Hindlimb muscle (tissue), 1 donor: Measurements from ENCODE around the gene PSMB11. TPM values are rescaled to one million over a fixed set of nuclear protein-coding genes. Genes with fewer than 3 reads are reported as not detected.
A peak's percentile ranks its signal among the peaks of the same experiment; 100 is the strongest.

Experiments used
- DNase-seq: peaks from one replicate; pipeline ENCODE4 v3.0.0-alpha.2; 2013
- polyA plus RNA-seq: library from polyadenylated mRNA; unstranded; fragments of 120-200 nt; gene quantifications from one replicate; pipeline ENCODE4 v1.2.1, GENCODE V29; 2013; ENCODE audit not compliant: insufficient read length

PSMB11 gene
- polyA plus RNA-seq, 1 donor, result not detected

DNA sequence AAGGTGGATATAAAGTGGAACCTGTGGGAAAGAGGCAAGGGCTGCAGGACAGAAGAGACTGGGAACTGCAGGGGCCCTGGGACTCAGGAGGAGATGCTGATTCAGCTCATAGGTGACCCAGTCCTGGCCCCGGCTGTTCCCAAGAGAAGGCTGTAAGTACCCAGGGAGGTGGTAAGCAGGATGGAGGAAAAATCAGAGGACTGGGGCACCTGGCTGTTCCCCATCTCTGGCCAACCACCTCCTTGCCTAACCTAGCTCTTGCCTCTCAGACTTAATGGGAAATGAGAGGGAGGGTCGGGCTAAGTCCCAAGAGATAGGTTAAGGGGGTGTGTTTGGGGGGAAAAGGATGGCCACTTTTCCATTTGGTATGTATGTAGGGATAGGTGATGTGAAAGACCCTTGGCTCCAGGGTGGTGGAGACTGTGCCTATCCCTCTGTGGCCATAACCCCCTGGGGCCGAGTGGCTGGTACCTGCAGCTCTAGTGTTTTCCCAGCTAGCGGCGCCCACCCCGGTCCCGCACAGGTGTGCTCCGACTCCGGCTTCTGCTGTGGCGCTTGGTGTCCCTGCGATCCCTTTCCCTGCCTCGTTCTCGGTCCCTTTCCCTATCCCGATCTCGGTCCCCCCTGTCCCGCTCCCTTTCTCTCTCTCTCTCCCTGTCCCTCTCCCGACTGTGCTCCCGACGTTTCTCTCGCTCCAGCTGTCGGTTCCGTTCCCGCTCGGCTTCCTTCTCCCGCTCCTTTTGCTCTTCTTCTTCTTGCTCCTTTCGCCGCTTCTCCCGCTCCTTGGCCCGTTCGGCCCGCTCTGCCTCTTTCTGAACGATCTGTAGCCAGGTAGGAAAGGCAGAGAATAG, 16.9 kb downstream of the PSMB11 start:
- DNase-seq, result no peak

DNA sequence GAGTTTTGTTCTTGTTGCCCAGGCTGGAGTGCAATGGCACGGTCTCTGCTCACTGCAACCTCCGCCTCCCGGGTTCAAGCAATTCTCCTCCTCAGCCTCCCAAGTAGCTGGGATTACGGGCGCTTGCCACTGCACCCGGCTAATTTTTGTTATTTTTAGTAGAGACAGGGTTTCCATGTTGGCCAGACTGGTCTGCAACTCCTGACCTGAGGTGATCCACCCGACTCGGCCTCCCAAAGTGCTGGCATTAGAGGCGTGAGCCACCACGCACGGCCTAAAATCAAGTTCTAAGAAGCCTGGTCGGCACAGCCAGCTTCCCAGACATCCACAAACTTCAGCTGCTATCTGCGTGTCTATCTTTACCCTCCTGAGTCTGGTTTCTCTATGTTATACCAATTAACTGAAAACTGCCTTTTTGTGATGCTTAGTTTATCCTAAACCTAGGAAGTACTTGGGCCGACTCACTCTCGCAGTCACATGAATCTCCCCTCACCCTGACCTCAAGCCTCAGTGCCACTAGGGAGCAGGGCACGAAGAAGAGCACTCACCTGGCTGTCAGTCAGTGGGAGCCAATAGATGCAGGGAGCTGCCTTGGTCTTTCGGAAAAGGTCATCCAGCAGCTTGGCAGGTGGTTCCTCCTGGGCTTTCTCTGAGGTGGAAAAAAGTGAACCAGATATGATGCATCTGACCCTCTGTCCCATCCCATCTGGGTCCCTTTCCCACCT, 18.7 kb downstream of the PSMB11 start:
- DNase-seq, result no peak

DNA sequence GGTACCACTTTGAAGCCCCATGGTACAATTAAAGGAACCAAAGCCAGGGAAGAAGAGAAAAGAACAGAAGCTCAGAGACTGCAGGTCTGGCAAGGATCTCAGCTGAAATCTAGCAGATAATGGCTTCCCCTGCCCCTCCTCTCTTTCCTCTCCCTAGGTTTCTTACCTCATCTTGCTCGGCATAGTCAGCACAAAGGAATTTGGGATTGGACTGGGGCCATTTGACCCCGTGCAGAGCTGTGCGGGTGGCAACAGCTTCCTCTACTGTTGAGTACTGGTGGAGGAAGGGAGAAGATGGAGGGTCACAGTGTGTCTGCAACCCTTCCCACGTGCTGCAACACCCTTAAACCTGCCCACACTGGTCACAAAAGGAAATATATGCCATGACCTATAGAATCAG, 20.0 kb downstream of the PSMB11 start:
- no peak for DNase-seq

GRCh38 chr14:23063601-23064000, 21.6 kb downstream of the PSMB11 start:
- no peak for DNase-seq

DNA sequence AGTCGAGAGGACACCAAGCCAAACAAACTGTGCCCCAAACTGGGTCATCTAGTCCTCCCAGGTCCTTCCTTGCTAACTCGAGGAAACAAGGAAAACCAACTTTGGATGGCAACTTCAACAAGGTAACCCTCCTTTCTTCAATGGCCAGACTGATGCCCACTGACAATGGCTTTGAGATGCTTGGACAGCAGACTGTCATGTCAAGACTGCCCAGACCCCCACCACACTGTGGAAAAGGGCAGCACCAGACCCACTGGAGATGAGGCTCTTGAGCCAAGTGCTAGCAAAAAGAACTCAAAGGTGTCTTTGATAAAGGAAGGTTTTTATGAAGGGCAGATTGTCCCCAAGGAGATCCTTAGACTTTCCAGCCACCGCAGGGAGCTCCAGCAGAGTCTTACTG, 24.4 kb downstream of the PSMB11 start:
- no peak for DNase-seq

DNA sequence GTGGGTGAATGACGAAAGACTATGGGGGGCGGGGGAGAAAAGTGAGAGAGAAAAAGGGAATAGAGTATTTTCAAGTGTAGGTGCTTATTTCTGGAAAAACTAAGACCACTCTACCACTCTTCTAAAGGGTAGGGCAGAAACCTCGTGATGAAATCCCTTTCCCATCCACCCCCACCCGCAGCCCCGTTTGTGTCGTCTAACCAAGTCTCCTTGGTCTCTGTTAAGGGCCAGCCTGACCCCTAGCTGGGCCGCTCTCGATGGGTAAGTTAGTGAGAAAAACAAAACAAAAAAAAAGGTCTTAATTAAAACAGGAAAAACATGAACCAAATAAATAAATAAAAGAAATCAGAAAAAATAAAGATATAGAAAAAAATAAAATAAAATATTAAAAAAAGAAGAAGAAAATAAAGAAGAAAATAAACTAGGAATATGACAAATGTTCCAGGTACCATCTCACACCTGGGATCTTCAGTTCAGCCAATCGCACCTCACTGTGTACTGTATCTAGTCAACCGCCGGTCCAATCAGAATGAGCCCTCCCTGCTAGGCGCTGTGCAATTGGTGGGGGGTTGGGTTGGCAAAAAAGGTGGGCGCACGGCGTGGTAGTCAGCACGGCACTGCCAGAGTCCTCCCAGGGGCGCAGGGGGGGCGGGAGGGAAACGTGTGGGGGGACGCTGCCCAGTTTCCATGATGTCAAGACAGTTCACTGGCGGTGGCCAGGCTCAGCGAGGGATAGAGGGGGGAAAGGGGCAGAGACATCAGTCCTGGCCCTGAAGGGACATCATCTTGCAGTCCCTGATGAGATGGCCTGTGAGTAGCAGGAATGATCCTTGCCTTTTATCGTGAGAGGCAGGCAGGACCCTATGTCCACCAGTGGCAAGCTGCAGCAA, 25.1 kb downstream of the PSMB11 start:
- no peak for DNase-seq

- DNase-seq, result no peak
Observed at GRCh38 chr14:23067847-23068788, 26.1 kb downstream of the PSMB11 start.

GRCh38 chr14:23068789-23069412, 26.9 kb downstream of the PSMB11 start:
- DNase-seq, result peak; percentile 85

DNA sequence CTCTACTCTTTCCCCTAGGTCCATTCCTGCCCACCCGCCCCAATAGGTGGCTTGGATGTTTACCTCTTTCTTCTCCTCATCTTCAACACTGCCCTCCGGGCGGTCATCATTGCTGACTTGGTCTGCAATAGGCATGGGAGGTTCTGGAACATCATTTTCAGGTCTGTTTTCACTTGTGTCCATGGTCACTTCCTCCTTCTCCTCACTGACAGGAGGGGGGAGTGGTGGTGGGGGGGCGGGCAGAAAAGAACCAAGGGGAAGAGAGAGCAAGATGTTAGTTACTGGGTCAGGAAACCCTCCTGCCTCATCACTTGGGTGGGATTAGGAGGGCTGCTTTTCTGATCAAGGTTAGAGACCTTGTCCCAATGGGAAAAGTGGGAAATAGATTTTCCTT, 27.4 kb downstream of the PSMB11 start:
- DNase-seq, result no peak

DNA sequence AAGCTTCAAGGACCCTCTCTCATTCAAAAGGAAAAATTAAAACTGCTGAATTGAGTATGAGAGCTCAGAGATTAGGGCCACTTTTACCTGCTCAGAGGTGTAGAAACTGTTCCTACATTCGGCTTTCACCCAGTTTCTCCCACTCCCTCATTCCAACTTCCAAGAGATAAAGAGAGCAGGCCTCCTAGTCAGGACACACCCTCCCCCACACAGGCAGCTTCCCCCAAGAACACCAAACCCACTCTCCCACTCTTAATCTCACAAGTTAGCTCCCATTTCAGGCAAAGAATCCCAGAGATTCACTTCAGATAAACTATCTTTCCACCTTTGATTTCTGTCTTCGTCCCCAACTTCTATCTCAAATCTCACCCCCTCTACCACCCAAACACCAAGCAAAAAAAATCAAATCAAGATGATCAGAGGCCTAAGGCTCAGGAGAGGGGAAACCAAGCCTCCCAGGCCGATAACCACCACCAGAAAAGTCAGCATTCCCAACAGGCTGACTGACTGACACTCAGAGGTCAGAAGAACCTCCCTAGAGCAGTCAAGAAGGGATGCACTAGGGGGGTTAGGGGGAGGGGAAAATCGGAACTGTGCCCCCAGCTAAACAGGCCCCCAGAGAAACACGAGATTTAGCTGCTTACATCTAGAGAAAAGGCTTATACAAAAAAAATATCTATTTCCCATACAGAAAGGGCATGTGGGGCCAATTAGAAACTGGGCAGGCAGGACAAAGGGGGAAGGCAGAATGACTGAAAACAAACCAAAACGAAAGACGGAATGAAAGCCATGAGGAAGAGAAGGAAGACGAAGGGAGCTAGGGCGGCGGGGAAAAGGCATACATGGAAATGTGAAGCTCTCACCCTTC, 28.5 kb downstream of the PSMB11 start:
- no peak for DNase-seq

- peak; percentile 87 for DNase-seq
Observed at GRCh38 chr14:23071244-23071920, 29.4 kb downstream of the PSMB11 start.

- DNase-seq, result no peak
Observed at GRCh38 chr14:23071921-23072539, 30.0 kb downstream of the PSMB11 start.

GRCh38 chr14:23074906-23075305, 32.9 kb downstream of the PSMB11 start:
- no peak for DNase-seq

DNA sequence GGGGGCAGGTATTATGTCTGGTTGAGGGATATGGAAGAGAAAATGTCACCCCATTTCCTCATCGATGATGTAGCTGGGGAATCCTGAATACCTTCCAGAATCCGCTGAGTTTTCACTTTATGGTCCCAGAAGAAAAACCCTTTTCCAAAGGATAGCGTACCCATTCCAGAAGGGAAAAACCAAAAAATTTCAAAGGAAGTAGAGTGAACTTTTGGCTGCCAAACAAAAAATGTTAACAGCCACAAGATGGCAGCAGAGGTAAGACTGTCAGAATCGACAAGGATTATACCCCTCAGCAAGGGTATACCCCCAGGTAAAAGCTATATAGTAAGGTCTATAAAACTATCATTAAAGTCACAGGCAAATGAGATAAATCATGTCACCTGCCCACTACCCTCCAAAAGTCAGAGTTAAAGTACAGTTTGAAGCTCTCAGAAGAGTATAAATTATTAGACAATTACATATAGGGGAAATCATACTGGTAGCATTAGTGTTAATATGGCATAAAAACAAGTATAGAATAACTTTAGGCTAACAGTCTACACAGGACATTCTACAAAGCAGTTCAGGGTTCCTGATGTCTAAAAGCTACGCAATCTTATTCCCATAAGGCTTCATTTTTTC, 34.9 kb downstream of the PSMB11 start:
- no peak for DNase-seq

- no peak for DNase-seq
Observed at GRCh38 chr14:23077962-23078361, 36.0 kb downstream of the PSMB11 start.

- DNase-seq, result no peak
Observed at GRCh38 chr14:23078692-23079116, 36.7 kb downstream of the PSMB11 start.

- no peak for DNase-seq
Observed at GRCh38 chr14:23079716-23080115, 37.7 kb downstream of the PSMB11 start.

DNA sequence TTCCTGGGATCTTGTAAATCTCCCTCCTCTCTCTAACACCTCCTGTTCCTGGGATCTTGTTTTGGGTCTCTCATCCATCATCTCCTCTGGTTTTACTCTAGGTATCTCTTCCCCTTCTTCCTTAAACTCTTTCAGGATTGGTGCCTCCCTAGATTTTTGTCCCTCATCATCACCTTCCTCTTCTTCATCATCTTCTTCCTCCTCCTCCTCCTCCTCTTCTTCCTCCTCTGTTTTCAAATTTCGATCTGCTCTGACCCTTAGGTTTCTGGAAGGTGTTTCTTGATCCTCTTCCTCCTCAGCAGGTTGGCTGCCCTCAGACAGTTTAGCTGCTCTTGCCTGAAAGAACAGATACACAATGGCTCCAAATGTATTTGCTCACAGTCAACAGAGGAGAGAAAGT, 38.5 kb downstream of the PSMB11 start:
- DNase-seq, result no peak

DNA sequence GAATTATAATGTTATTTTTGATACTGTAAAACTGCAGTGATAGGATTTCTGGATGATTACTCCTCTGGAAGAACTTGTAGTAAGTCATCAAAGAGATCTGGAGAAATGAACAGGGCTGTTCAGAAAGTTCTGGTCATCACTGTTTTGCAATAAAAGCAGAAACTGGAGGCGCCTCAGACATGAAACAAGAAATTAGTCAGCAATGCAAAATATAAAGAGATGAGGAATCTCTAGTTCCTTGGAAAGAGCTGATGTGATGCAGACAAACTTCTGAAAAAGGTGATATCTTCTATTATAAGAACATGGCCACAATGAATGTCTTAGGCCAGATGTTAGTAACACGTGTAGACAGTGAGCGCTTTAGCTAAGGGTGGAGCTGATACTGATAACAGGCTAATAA, 43.4 kb downstream of the PSMB11 start:
- no peak for DNase-seq
